Measurements from ENCODE around the gene NOG. TPM values are rescaled to one million over a fixed set of nuclear protein-coding genes. Genes with fewer than 3 reads are reported as not detected.

The NOG gene
- total RNA-seq, 6 experiments from 2014 or later, result 0.11 to 0.29 TPM; not detected in 4

GRCh38 chr17:56577190-56577842 lies 16.2 kb upstream of the NOG start:
- Histone ChIP-seq H3K27ac (no peak overlapping the region), H3K36me3 (no peaks in the 10 kb centered on the region), H3K9me3 (no peaks in the 10 kb centered on the region), H3K27me3 (no peaks in the 10 kb centered on the region), H3K4me3 (no peak overlapping the region), H3K4me1 (no peaks in the 10 kb centered on the region)
- 36% methylated on average over 4 of the region's 5 CpGs for WGBS (ENCODE audit: insufficient coverage, low coverage, low lambda C conversion rate, missing lambda C conversion rate)
- intact Hi-C loops (cut with DNase I), result no loop called here
- no peak for TF ChIP-seq POLR2A (IDR thresholded peaks at IDR 0.05)
- TF ChIP-seq CTCF (IDR thresholded peaks at IDR 0.05), result no peak
- no peak for ATAC-seq
- no peak for DNase-seq

GRCh38 chr17:56577843-56578204 lies 15.7 kb upstream of the NOG start:
- intact Hi-C loops (cut with DNase I), result no loop called here
- no peak for DNase-seq
- 22% methylated on average over 15 of the region's 15 CpGs for WGBS (ENCODE audit: insufficient coverage, low coverage, low lambda C conversion rate, missing lambda C conversion rate)
- Histone ChIP-seq H3K9me3 (no peaks in the 10 kb centered on the region), H3K27me3 (no peaks in the 10 kb centered on the region), H3K27ac (no peak overlapping the region), H3K4me3 (no peak overlapping the region), H3K36me3 (no peaks in the 10 kb centered on the region), H3K4me1 (no peaks in the 10 kb centered on the region)
- ATAC-seq, result no peak
- TF ChIP-seq CTCF (IDR thresholded peaks at IDR 0.05) (no peak), POLR2A (IDR thresholded peaks at IDR 0.05) (no peak)

DNA sequence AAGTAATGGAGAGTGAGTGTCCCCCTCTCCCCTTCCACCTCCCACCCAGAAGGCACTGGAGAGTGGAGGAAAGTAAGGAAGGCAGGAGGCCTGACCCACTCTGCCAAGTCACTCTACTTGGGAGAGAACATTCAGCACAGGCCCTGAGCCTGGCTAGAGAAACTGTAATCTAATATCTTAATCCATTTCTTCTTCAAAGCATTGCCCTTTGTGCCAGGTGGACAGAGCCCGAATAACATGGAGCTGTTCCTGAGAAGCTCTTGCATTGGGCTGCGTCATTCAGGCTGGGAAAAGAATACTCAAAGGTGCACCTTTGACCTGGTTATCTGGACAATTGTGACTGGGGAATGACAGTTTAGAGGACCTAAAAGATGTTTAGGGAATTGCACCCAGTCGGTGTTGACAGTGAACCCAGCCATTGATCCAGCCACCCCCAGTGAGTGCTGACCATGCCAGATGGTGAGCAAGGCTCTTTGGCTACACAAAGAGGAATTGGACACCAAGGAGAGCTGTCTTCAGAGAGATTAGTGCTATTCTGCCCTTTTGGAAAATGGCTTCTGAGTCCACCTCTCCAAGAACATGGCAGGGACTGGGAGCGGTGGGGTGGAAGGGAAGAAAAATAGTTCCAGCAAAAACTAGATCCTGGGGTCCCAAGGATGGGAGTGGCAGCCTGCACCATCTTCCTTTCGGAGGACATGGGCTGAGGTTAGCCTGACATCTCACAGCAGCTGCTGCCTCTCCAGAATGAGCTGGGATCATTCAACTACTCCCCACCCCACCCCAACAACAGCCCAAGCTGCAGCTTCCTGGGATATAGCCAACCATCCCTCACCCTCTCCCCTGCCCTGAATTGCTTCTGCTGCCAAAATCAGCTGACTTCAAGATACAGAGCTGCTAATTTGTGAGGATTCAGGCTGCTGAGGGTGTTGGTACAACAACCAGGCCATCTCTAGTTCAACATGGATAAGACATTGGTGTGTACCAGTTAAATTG lies 11.6 kb upstream of the NOG start:
- H3K4me3 ChIP-seq, result no peak overlapping the region
- H3K27me3 ChIP-seq, result no peaks in the 10 kb centered on the region
- no peak for ATAC-seq
- H3K4me1 ChIP-seq, result no peaks in the 10 kb centered on the region
- no peak for DNase-seq
- H3K9me3 ChIP-seq, result no peaks in the 10 kb centered on the region
- WGBS (ENCODE audit: insufficient coverage, low coverage, low lambda C conversion rate, missing lambda C conversion rate), result 56% methylated on average over 3 of the region's 5 CpGs
- H3K36me3 ChIP-seq, result no peaks in the 10 kb centered on the region
- intact Hi-C loops (cut with DNase I), result no loop called here
- H3K27ac ChIP-seq, result no peak overlapping the region
- TF ChIP-seq CTCF (IDR thresholded peaks at IDR 0.05), result no peak
- TF ChIP-seq POLR2A (IDR thresholded peaks at IDR 0.05), result no peak

GRCh38 chr17:56583772-56584171 lies 9.7 kb upstream of the NOG start:
- WGBS (ENCODE audit: insufficient coverage, low coverage, low lambda C conversion rate, missing lambda C conversion rate), result 47% methylated on average over 7 of the region's 7 CpGs
- Histone ChIP-seq H3K27me3 (no peaks in the 10 kb centered on the region), H3K9me3 (no peaks in the 10 kb centered on the region), H3K36me3 (no peaks in the 10 kb centered on the region), H3K27ac (no peak overlapping the region), H3K4me3 (no peak overlapping the region), H3K4me1 (no peaks in the 10 kb centered on the region)
- intact Hi-C loops (cut with DNase I), result no loop called here
- DNase-seq (no peak), ATAC-seq (no peak)
- TF ChIP-seq POLR2A (IDR thresholded peaks at IDR 0.05) (no peak), CTCF (IDR thresholded peaks at IDR 0.05) (no peak)
